ENCODE data around the gene FXYD5.

Gene FXYD5

GRCh38 chr19:35116072-35116801, 38.3 kb upstream of the FXYD5 start:
- Histone ChIP-seq H3K27ac (peak overlapping the region in 1 of 2 donors; percentile 54), H3K4me3 (no peak overlapping the region)
- TF ChIP-seq CTCF (IDR thresholded peaks at IDR 0.05) = no peak
- no peak for DNase-seq (ENCODE audit: low spot score)

- no peak for TF ChIP-seq CTCF (IDR thresholded peaks at IDR 0.05)
- no peak overlapping the region for H3K4me3 ChIP-seq
- DNase-seq (ENCODE audit: low spot score) = no peak
- peak overlapping the region in 1 of 2 donors; percentile 54 for H3K27ac ChIP-seq
Measured at GRCh38 chr19:35117116-35117515, 37.4 kb upstream of the FXYD5 start.

- Histone ChIP-seq H3K4me3 (no peak overlapping the region), H3K27ac (peak overlapping the region in 1 of 2 donors; percentile 2)
- no peak for DNase-seq (ENCODE audit: low spot score)
- TF ChIP-seq CTCF (IDR thresholded peaks at IDR 0.05) = no peak
Measured at GRCh38 chr19:35117799-35118198, 36.7 kb upstream of the FXYD5 start.

- H3K4me3 ChIP-seq = no peak overlapping the region
- peak overlapping the region in 1 of 2 donors; percentile 45 for H3K27ac ChIP-seq
- no peak for TF ChIP-seq CTCF (IDR thresholded peaks at IDR 0.05)
- DNase-seq (ENCODE audit: low spot score) = no peak
Measured at GRCh38 chr19:35118268-35119020, 36.1 kb upstream of the FXYD5 start.

- H3K27ac ChIP-seq = peak overlapping the region in 1 of 2 donors; percentile 45
- no peak for TF ChIP-seq CTCF (IDR thresholded peaks at IDR 0.05)
- no peak for DNase-seq (ENCODE audit: low spot score)
- H3K4me3 ChIP-seq = no peak overlapping the region
Measured at GRCh38 chr19:35119091-35119490, 35.4 kb upstream of the FXYD5 start.

- DNase-seq (ENCODE audit: low spot score) = no peak
- Histone ChIP-seq H3K27ac (no peak overlapping the region), H3K4me3 (no peak overlapping the region)
- TF ChIP-seq CTCF (IDR thresholded peaks at IDR 0.05) = no peak
Measured at GRCh38 chr19:35119578-35120155, 34.9 kb upstream of the FXYD5 start.

All from coronary artery (tissue), 2 donors.